Endothelial cell (in vitro differentiated cells): Measurements from ENCODE around the gene PCSK6. TPM values are rescaled to one million over a fixed set of nuclear protein-coding genes. Genes with fewer than 3 reads are reported as not detected.

ENCODE experiments used
- DNase-seq: peaks from one replicate; pipeline ENCODE4 v3.0.0; 2021; ENCODE audit warnings: low spot score
- H3K27ac Mint-ChIP-seq: one replicate; pipeline ENCODE4 v1.8.0; 2021; ENCODE audit warnings: mixed read lengths, inconsistent platforms; ENCODE audit not compliant: unreplicated experiment
- H3K27me3 Mint-ChIP-seq: one replicate; pipeline ENCODE4 v1.8.0; 2021; ENCODE audit warnings: mild to moderate bottlenecking, moderate library complexity, mixed read lengths, inconsistent platforms; ENCODE audit not compliant: unreplicated experiment
- H3K36me3 Mint-ChIP-seq: one replicate; pipeline ENCODE4 v1.8.0; 2021; ENCODE audit warnings: mild to moderate bottlenecking, low read depth, mixed read lengths, inconsistent platforms; ENCODE audit not compliant: unreplicated experiment
- H3K4me1 Mint-ChIP-seq: one replicate; pipeline ENCODE4 v1.8.0; 2021; ENCODE audit warnings: mild to moderate bottlenecking, mixed read lengths, inconsistent platforms; ENCODE audit not compliant: unreplicated experiment
- H3K4me3 Mint-ChIP-seq: one replicate; pipeline ENCODE4 v1.8.0; 2021; ENCODE audit warnings: mild to moderate bottlenecking, mixed read lengths, inconsistent platforms; ENCODE audit not compliant: unreplicated experiment
- H3K9me3 Mint-ChIP-seq: one replicate; pipeline ENCODE4 v1.8.0; 2021; ENCODE audit warnings: mixed read lengths, inconsistent platforms; ENCODE audit not compliant: unreplicated experiment
- total RNA-seq: library from RNA; stranded (reverse); fragmentation: NEBNext Ultra II Directional; extraction: Animal tissue kit (Norgen Biotek cat#: 25700); gene quantifications from one replicate; pipeline ENCODE4 v1.2.1, GENCODE V29; 2021; ENCODE audit not compliant: unreplicated experiment
- TF ChIP-seq, protein P1 (sequence below): fragments of 200-600 bp; sonication (generic); IDR thresholded peaks from one replicate; pipeline ENCODE4 v1.5.0; 2021; ENCODE audit warnings: antibody characterized with exemption; ENCODE audit not compliant: unreplicated experiment

The PCSK6 gene
- total RNA-seq, 1 donor from 2014 or later: 0.13 TPM

DNA sequence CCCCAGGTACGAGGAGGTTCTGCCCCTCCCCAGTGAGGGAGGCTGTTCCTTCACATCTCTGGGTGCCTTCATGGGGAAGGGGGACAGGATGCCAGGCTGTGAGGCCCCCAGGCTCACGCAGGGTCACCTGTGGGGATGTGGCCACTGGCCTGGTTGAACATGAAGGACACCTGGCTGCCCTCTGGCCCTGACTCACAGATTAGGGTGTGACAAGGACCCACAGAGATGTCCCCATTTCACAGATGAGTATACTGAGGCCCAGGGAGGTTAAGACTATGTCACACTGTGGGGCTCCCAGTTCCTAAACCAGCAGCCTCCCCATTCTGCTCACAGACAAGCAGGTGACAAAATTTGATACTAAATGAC, 42.4 kb downstream of the PCSK6 start:
- H3K4me1 Mint-ChIP-seq: no peaks in the 10 kb centered on the region
- no peaks in the 10 kb centered on the region for H3K36me3 Mint-ChIP-seq
- no peak overlapping the region for H3K4me3 Mint-ChIP-seq
- H3K27ac Mint-ChIP-seq: no peak overlapping the region
- no peak for DNase-seq
- H3K27me3 Mint-ChIP-seq: peaks cover 8% of the 10 kb centered on the region
- TF ChIP-seq, protein P1, sequence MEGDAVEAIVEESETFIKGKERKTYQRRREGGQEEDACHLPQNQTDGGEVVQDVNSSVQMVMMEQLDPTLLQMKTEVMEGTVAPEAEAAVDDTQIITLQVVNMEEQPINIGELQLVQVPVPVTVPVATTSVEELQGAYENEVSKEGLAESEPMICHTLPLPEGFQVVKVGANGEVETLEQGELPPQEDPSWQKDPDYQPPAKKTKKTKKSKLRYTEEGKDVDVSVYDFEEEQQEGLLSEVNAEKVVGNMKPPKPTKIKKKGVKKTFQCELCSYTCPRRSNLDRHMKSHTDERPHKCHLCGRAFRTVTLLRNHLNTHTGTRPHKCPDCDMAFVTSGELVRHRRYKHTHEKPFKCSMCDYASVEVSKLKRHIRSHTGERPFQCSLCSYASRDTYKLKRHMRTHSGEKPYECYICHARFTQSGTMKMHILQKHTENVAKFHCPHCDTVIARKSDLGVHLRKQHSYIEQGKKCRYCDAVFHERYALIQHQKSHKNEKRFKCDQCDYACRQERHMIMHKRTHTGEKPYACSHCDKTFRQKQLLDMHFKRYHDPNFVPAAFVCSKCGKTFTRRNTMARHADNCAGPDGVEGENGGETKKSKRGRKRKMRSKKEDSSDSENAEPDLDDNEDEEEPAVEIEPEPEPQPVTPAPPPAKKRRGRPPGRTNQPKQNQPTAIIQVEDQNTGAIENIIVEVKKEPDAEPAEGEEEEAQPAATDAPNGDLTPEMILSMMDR: no peak
- no peaks in the 10 kb centered on the region for H3K9me3 Mint-ChIP-seq

- no peak for DNase-seq
- Mint-ChIP-seq H3K27me3 (peaks cover 5% of the 10 kb centered on the region), H3K4me3 (no peak overlapping the region), H3K4me1 (no peaks in the 10 kb centered on the region), H3K27ac (no peak overlapping the region), H3K9me3 (no peaks in the 10 kb centered on the region), H3K36me3 (no peaks in the 10 kb centered on the region)
- TF ChIP-seq, protein P1: no peak
Measured at GRCh38 chr15:101446518-101447167, 42.9 kb downstream of the PCSK6 start.

GRCh38 chr15:101445562-101446517, 43.7 kb downstream of the PCSK6 start:
- no peaks in the 10 kb centered on the region for H3K9me3 Mint-ChIP-seq
- DNase-seq: no peak
- H3K4me1 Mint-ChIP-seq: no peaks in the 10 kb centered on the region
- TF ChIP-seq, protein P1: no peak
- no peak overlapping the region for H3K4me3 Mint-ChIP-seq
- no peaks in the 10 kb centered on the region for H3K36me3 Mint-ChIP-seq
- H3K27me3 Mint-ChIP-seq: peaks cover 5% of the 10 kb centered on the region
- H3K27ac Mint-ChIP-seq: no peak overlapping the region

DNA sequence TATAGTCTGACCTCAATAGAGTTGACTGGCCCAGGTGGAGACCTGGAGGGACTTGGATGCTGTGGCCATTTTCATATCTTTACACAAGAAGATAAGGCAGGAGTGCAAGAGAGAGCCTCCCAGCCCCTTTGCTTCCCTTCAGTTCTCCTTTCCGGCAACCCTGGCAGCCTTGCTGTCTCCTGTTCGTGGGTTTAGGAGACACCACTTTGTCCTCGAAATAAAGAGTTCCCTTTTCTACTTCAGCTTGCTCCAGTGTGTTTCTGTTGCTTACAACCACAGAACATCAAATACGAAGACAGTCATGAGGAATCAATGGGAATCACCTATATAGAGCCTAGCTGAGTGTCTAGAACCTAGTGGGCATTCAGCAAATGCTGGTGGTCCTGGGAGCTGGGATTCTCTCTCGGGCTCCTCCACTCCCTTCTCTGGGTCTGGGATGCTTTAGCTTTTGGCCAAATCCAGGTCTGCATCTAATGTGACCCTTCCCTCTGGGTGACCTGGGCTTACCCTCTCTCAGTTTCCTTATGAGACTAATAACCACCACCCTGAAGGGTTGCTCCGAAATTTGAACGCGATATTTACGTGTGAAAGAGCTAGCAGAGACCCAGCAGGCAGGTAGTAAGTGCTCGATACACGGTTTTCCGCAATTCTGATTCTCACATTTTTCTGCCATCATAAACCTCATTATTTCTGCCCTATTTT, 44.5 kb downstream of the PCSK6 start:
- Mint-ChIP-seq H3K27ac (no peak overlapping the region), H3K4me1 (no peaks in the 10 kb centered on the region)

More for the DNA sequence above, 44.5 kb downstream of the PCSK6 start:
- H3K27me3 Mint-ChIP-seq: peaks cover 4% of the 10 kb centered on the region
- no peaks in the 10 kb centered on the region for H3K36me3 Mint-ChIP-seq
- no peaks in the 10 kb centered on the region for H3K9me3 Mint-ChIP-seq
- TF ChIP-seq, protein P1: no peak
- no peak for DNase-seq
- no peak overlapping the region for H3K4me3 Mint-ChIP-seq
